ENCODE data around the gene GPC6. TPM values are rescaled to one million over a fixed set of nuclear protein-coding genes. Genes with fewer than 3 reads are reported as not detected.

The GPC6 gene
- total and polyA plus RNA-seq, 2 donors (not counting 3 experiments of a cell fraction or from before 2014, with no cell fraction given): 0.01 TPM; not detected in 1

GRCh38 chr13:94286581-94286980, 1060.0 kb downstream of the GPC6 start:
- no peaks in the 10 kb centered on the region for H3K4me1 ChIP-seq (ENCODE audit: control insufficient read depth, extremely low read depth, insufficient read depth, low read length)
- no peaks in the 10 kb centered on the region for H3K9me1 ChIP-seq (replicated peaks; ENCODE audit: control insufficient read depth, extremely low read depth, insufficient read depth, low read length)
- no peaks in the 10 kb centered on the region for H3K9me3 ChIP-seq (replicated peaks; ENCODE audit: control insufficient read depth, insufficient read depth, low read length)
- no peaks in the 10 kb centered on the region for H4K20me1 ChIP-seq (replicated peaks; ENCODE audit: control insufficient read depth, extremely low read depth, insufficient read depth, low read length)
- dilution Hi-C loops (cut with MboI; ENCODE audit: extremely low pct_ligation_motif_present, low sequenced_read_pairs): no loop called here
- no peak for TF ChIP-seq EZH2 (IDR thresholded peaks at IDR 0.05; ENCODE audit: borderline replicate concordance, low read depth, low read length, severe bottlenecking)
- no peak for TF ChIP-seq POLR2AphosphoS5 (IDR thresholded peaks at IDR 0.05; ENCODE audit: insufficient read depth, low read depth, low read length)
- no peak for TF ChIP-seq JUN (IDR thresholded peaks at IDR 0.05; ENCODE audit: borderline replicate concordance, insufficient read depth, insufficient read length, low read depth)
- no peak for TF ChIP-seq MAX (IDR thresholded peaks at IDR 0.05; ENCODE audit: insufficient read depth, insufficient read length)
- no peak for TF ChIP-seq MYC (IDR thresholded peaks at IDR 0.05; ENCODE audit: low read depth, low read length)
- no peak for TF ChIP-seq POLR2A (IDR thresholded peaks at IDR 0.05; ENCODE audit: low read depth, low read length)
- TF ChIP-seq GATA2 (IDR thresholded peaks at IDR 0.05; ENCODE audit: insufficient read depth, insufficient read length, low read depth, low read length): no peak
- no peak for TF ChIP-seq CTCF (IDR thresholded peaks at IDR 0.05; ENCODE audit: extremely low read depth in 1 of 2, insufficient read depth in 1 of 2, low read depth in 1 of 2, low read length in 2 of 2)
- no peak for TF ChIP-seq FOS (IDR thresholded peaks at IDR 0.05; ENCODE audit: borderline replicate concordance, insufficient read depth, low read length)
- POLR2A ChIA-PET: no interaction called here
- no peak overlapping the region for H2AFZ ChIP-seq (ENCODE audit: low read depth, low read length)
- H3K9ac ChIP-seq (replicated peaks; ENCODE audit: extremely low read depth, insufficient read depth, low read length): no peak overlapping the region
- H3K27me3 ChIP-seq (ENCODE audit: control insufficient read depth in 2 of 2, insufficient read depth in 2 of 2, low read length in 2 of 2): no peaks in the 10 kb centered on the region
- intact Hi-C loops (cut with micrococcal nuclease): no loop called here
- H3K4me2 ChIP-seq (ENCODE audit: insufficient read depth, low read length): no peak overlapping the region
- DNase-seq (ENCODE audit: low read depth, low spot score) (no peak), FAIRE-seq (no peak)
- H3K79me2 ChIP-seq (ENCODE audit: control insufficient read depth, insufficient read depth, low read length): no peaks in the 10 kb centered on the region
- no peak overlapping the region for H3K27ac ChIP-seq (ENCODE audit: insufficient read depth, low read depth, low read length)
- no peaks in the 10 kb centered on the region for H3K36me3 ChIP-seq (ENCODE audit: control insufficient read depth in 2 of 2, extremely low read depth in 1 of 2, insufficient read depth in 2 of 2, low read length in 2 of 2)
- no peak overlapping the region for H3K4me3 ChIP-seq (replicated peaks in 1 of 3; ENCODE audit: insufficient read depth in 1 of 3, low read depth in 1 of 3, low read length in 3 of 3)
- CTCF ChIA-PET: no interaction called here
- BruUV-seq (replicated peaks): no TSS peak

Measured in endothelial cell of umbilical vein (primary cell).